Gastrocnemius medialis (tissue), 4 donors: Measurements from ENCODE around the gene UMPS. TPM values are rescaled to one million over a fixed set of nuclear protein-coding genes. Genes with fewer than 3 reads are reported as not detected.

Experiments
- ATAC-seq, 2 donors: fragments of 150-250 bp; one replicate each; pipeline ENCODE4 v1.9.1; 2016
- DNase-seq, 2 donors: peaks; one replicate each; pipeline ENCODE4 v3.0.0-alpha.2; 2019
- H3K27ac ChIP-seq, 4 donors: fragments of 200-600 bp; sonication (generic); 1 replicate in 1 of 4; 2 replicates in 3 of 4; pipeline ENCODE4 v1.5.1; 2016 to 2018; ENCODE audit warnings: mild to moderate bottlenecking in 2 of 4, moderate library complexity in 1 of 4
- H3K27me3 ChIP-seq, 3 donors: fragments of 200-600 bp; sonication (generic) in 2 of 3; 1 replicate in 1 of 3; 2 replicates in 2 of 3; pipeline versions ENCODE4 v1.5.1 to v1.6.0; 2016 to 2019; ENCODE audit warnings: mild to moderate bottlenecking in 1 of 3, moderate library complexity in 1 of 3
- H3K36me3 ChIP-seq, 2 donors: fragments of 200-600 bp; sonication (generic) in 1 of 2; one replicate each; pipeline ENCODE4 v1.5.1; 2017 to 2018
- H3K4me1 ChIP-seq, 2 donors: fragments of 200-600 bp; sonication (generic) in 1 of 2; one replicate each; pipeline ENCODE4 v1.5.1; 2016 to 2017; ENCODE audit warnings: mild to moderate bottlenecking in 2 of 2
- H3K4me3 ChIP-seq, 4 donors: fragments of 200-600 bp; sonication (generic) in 3 of 4; 1 replicate in 1 of 4; 2 replicates in 3 of 4; pipeline ENCODE4 v1.5.1; 2016 to 2019; ENCODE audit warnings: mild to moderate bottlenecking in 2 of 4
- H3K9me3 ChIP-seq, 3 donors: fragments of 200-600 bp; sonication (generic) in 2 of 3; 1 replicate in 1 of 3; 2 replicates in 2 of 3; pipeline ENCODE4 v1.5.1; 2016 to 2019
- CTCF ChIP-seq, 5 experiments: fragments of 450-650 bp in 3 of 5; fragments of 200-600 bp in 2 of 5; sonication (generic) in 2 of 5; IDR thresholded peaks in 4 of 5; conservative IDR thresholded peaks in 1 of 5; 1 replicate in 4 of 5; 2 replicates in 1 of 5; pipeline ENCODE4 v1.5.1; 2016 to 2019; ENCODE audit warnings: antibody characterized with exemption in 5 of 5, mild to moderate bottlenecking in 3 of 5, moderate library complexity in 3 of 5
- POLR2A ChIP-seq, 2 donors: fragments of 450-650 bp; IDR thresholded peaks; one replicate each; pipeline ENCODE4 v1.6.1; 2017; ENCODE audit warnings: antibody characterized with exemption in 2 of 2, mild to moderate bottlenecking in 2 of 2, moderate library complexity in 2 of 2
- in situ Hi-C, 4 donors: fragments of 200-750 bp; cut with MboI; loops; one replicate each; pipeline versions ENCODE4 v1.15.0 to v1.8.0; 2017; ENCODE audit warnings: low sequenced_read_pairs in 4 of 4
- intact Hi-C: fragments of 100-400 bp; cut with DNase I; formaldehyde crosslinking; loops from one replicate; pipeline ENCODE4 v1.15.1; 2023; ENCODE audit warnings: low total_unique reads
- total RNA-seq, 4 donors: library from RNA; depleted of rRNA; stranded (reverse); fragments of >200 nt; gene quantifications; one replicate each; pipeline versions ENCODE4 v1.1.0 to v1.2.3, GENCODE V29; 2016

The UMPS gene
- total RNA-seq, 4 donors from 2014 or later, result 2.2 to 7.6 (median 6.2) TPM

- DNase-seq, result peak; percentile 57 to 76
- in situ Hi-C loops (loop anchor here (5.0 to 25.0 kb wide), 2 partner anchors 141 to 401 kb away; no protein-coding TSS in a partner anchor), intact Hi-C loops (loop anchor here (1.0 kb wide), 2 partner anchors 74 to 140 kb away; no protein-coding TSS in a partner anchor)
- Histone ChIP-seq H3K36me3 (peaks cover 0 to 34% of the 10 kb centered on the region in 2 donors), H3K4me3 (no peak overlapping the region), H3K9me3 (no peaks in the 10 kb centered on the region), H3K27me3 (no peaks in the 10 kb centered on the region), H3K4me1 (peaks cover 6 to 7% of the 10 kb centered on the region in 2 donors), H3K27ac (peak overlapping the region; percentile 1 to 39 (median 16))
- ATAC-seq, result peak; percentile 87 to 93
- TF ChIP-seq CTCF (IDR thresholded peaks at IDR 0.05 in 4 of 5, conservative IDR thresholded peaks at IDR 0.05 in 1 of 5), result peak; percentile 95 to 99 (median 97)
- no peak for TF ChIP-seq POLR2A (IDR thresholded peaks at IDR 0.05)
Observed at GRCh38 chr3:124761250-124761796, 31.1 kb downstream of the UMPS start.

GRCh38 chr3:124761935-124762660 is 31.8 kb downstream of the UMPS start:
- no peak overlapping the region for H3K4me3 ChIP-seq
- no peak for TF ChIP-seq CTCF (IDR thresholded peaks at IDR 0.05 in 4 of 5, conservative IDR thresholded peaks at IDR 0.05 in 1 of 5)
- TF ChIP-seq POLR2A (IDR thresholded peaks at IDR 0.05), result no peak
- H3K36me3 ChIP-seq, result peaks cover 0 to 38% of the 10 kb centered on the region in 2 donors
- in situ Hi-C loops, result loop anchor here (5.0 to 25.0 kb wide), 2 partner anchors 140 to 400 kb away; no protein-coding TSS in a partner anchor
- no peaks in the 10 kb centered on the region for H3K27me3 ChIP-seq
- peaks cover 6 to 7% of the 10 kb centered on the region in 2 donors for H3K4me1 ChIP-seq
- DNase-seq (no peak), ATAC-seq (no peak)
- H3K27ac ChIP-seq, result peak overlapping the region; percentile 1 to 49 (median 26)
- intact Hi-C loops, result loop anchor here (1.0 kb wide), 2 partner anchors 73 to 139 kb away; no protein-coding TSS in a partner anchor
- no peaks in the 10 kb centered on the region for H3K9me3 ChIP-seq

- Histone ChIP-seq H3K27me3 (no peaks in the 10 kb centered on the region), H3K4me3 (no peak overlapping the region), H3K27ac (peak overlapping the region in 2 of 4 donors; percentile 1 to 39), H3K4me1 (peaks cover 6 to 7% of the 10 kb centered on the region in 2 donors), H3K9me3 (no peaks in the 10 kb centered on the region), H3K36me3 (peaks cover 0 to 44% of the 10 kb centered on the region in 2 donors)
- no peak for DNase-seq
- in situ Hi-C loops, result loop anchor here (5.0 to 25.0 kb wide), 2 partner anchors 140 to 400 kb away; no protein-coding TSS in a partner anchor
- ATAC-seq, result no peak
- TF ChIP-seq CTCF (IDR thresholded peaks at IDR 0.05 in 4 of 5, conservative IDR thresholded peaks at IDR 0.05 in 1 of 5) (no peak), POLR2A (IDR thresholded peaks at IDR 0.05) (no peak)
- intact Hi-C loops, result no loop called here
Observed at GRCh38 chr3:124762661-124763011, 32.4 kb downstream of the UMPS start.

GRCh38 chr3:124763206-124763605 is 33.0 kb downstream of the UMPS start:
- Histone ChIP-seq H3K4me1 (peaks cover 6 to 7% of the 10 kb centered on the region in 2 donors), H3K9me3 (no peaks in the 10 kb centered on the region), H3K27ac (peak overlapping the region in 1 of 4 donors; percentile 1), H3K4me3 (no peak overlapping the region), H3K27me3 (no peaks in the 10 kb centered on the region), H3K36me3 (peaks cover 0 to 49% of the 10 kb centered on the region in 2 donors)
- TF ChIP-seq CTCF (IDR thresholded peaks at IDR 0.05 in 4 of 5, conservative IDR thresholded peaks at IDR 0.05 in 1 of 5), result no peak
- no peak for TF ChIP-seq POLR2A (IDR thresholded peaks at IDR 0.05)
- in situ Hi-C loops, result loop anchor here (5.0 to 25.0 kb wide), 2 partner anchors 139 to 399 kb away; no protein-coding TSS in a partner anchor
- ATAC-seq (no peak), DNase-seq (no peak)
- intact Hi-C loops, result no loop called here
